Thyroid gland (tissue), 4 donors: ENCODE results near the gene KCNJ5.

Source experiments
- CTCF ChIP-seq, 6 experiments: fragments of 200-600 bp in 3 of 6; fragments of 450-650 bp in 3 of 6; sonication (generic) in 3 of 6; IDR thresholded peaks; one replicate each; pipeline ENCODE4 v1.5.1; 2016 to 2019; ENCODE audit warnings: antibody characterized with exemption in 6 of 6, mild to moderate bottlenecking in 2 of 6, inconsistent platforms in 1 of 6, moderate library complexity in 1 of 6
- POLR2A ChIP-seq, 2 donors: fragments of 450-650 bp; IDR thresholded peaks; one replicate each; pipeline ENCODE4 v1.6.1; 2017; ENCODE audit warnings: antibody characterized with exemption in 2 of 2, mild to moderate bottlenecking in 2 of 2, moderate library complexity in 1 of 2

DNA sequence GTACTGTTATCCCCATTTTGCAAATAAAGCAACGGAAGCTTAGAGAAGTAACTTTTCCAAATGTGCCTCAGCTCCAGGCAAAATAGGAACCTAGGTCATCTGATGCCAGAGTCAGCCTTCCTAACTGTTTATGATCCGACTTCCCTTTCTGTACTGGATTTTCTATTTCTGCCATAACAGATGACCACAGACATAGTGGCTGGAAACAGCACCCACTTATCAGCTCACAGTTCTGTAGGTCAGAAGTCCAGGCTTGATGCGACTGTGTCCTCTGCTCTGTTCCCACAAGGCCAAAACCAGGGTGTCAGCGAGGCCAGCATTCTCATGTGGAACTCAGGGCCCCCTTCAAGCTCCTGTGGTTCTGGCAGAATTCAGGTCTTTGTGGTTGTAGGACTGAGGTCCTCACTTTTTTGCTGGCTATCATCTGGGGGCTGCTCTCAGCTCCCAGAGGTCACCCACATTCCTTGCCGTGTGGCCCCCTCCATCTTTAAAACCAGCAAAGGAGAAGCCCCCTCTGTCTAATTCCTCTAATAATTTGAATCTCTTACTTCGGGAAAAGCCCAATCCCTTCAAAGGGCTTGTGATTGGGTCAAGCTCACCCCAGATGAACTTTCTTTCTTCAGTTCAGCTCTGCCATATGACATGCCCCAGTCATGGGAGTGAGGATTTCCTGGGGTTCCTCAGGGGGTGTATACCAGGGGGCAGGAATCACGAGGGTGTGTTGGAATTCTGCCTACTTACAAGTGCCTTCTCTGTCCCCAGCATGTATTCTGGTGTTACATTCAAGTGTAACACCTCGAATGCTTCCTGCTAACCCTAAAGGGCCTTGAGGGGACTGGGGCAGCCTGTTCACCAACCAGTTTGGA lies 15.3 kb downstream of the KCNJ5 start:
- TF ChIP-seq CTCF (IDR thresholded peaks at IDR 0.05): peak in 1 of 6 experiments; percentile 3
- TF ChIP-seq POLR2A (IDR thresholded peaks at IDR 0.05): no peak
